Pons (tissue), 1 donor: ENCODE data around the gene RASD1.

ENCODE experiments used
- DNase-seq: peaks from one replicate; pipeline ENCODE4 v3.0.0-alpha.2; 2016; ENCODE audit warnings: low spot score

The RASD1 gene

GRCh38 chr17:17526369-17526768 lies 30.2 kb upstream of the RASD1 start:
- DNase-seq, result no peak

- DNase-seq, result no peak
Measured at GRCh38 chr17:17525956-17526355, 29.8 kb upstream of the RASD1 start.

- no peak for DNase-seq
Measured at GRCh38 chr17:17525311-17525710, 29.1 kb upstream of the RASD1 start.

DNA sequence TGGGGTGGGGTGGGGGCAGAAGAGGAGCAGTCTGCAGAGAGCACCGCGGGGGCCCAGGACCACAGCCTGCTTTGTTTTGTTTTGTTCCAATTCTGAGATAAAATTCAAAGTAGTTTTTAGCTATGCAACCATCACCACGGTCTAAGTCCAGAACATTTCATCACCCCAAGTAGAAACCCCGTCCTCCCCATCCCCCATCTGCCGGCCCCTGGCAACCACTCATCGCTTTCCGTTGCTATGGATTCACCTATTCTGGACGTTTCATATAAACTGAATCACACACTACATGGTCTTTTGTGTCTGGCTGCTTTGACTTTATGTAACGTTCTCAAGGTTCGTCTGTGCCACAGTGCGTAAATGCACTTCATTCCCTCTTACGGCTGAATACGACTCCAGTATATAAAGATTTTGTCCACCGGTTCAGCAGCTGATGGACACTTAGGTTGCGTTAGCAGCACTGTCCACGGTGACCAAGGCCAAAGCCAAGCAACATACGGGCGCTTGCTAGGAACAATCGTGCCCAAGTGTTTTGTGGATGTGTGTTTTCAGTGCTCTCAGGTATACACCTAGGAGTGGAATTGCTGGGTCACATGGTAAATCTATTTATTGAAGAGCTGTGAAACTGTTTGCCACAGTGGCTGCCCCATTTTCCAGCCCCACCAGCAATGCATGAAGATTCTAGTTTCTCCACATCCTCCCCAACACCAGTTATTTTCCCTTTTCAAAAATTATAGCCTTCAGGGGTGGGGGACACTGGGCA lies 27.7 kb upstream of the RASD1 start:
- DNase-seq, result no peak

GRCh38 chr17:17523001-17523730 lies 27.0 kb upstream of the RASD1 start:
- DNase-seq, result no peak

DNA sequence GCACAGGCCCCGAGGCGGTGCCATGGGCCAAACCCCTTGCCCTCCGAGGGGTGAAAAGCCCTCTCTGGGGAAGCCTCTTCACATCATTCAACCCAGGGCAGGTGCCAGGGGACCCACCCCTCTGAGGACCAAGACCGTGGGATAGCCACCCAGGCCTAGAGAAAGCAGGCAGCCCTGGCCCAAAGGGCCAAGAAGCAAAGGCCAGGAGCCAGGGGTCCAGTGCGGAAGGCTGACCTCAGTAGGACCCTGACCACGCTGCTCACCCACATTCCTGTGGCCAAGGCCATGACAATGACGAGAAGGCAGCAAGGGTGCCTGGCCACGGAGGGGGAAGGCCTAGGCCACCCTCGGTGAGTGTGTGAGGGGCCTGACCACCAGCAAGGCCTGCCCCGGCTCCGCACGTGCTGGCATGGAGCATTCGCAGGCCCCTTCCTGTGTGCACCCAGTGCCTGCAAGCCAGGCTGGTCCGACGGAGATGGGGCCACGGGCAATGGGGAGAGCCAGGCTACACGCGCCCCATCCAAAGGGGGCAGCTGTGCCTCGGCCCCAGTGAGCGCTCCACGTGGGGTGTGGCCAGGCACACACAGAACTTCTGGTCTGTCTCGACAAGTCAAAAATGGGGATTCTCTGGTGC lies 24.5 kb upstream of the RASD1 start:
- DNase-seq, result no peak

- DNase-seq, result no peak
Measured at GRCh38 chr17:17519886-17520285, 23.7 kb upstream of the RASD1 start.

DNA sequence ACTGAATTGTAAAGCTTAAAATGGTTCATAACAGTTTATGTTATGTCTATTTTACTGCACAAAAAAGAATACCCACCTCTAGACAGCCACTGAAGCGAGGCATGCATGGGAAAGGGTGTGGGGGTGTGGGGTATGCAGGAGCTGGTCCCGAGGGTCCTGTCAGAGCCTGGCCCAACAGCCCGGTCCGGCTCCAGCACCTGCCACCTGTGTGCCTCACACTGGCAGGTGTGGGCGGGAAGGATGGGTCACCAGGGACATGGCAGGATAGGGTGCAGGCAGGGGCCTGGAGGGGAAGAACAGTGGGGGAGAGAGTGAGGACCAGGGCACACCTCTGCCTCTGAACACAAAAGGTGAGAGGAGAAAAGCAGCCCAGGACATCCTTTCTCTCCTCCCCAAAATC lies 22.8 kb upstream of the RASD1 start:
- DNase-seq, result no peak

GRCh38 chr17:17518014-17518413 lies 21.8 kb upstream of the RASD1 start:
- no peak for DNase-seq

- no peak for DNase-seq
Measured at GRCh38 chr17:17516941-17517720, 20.9 kb upstream of the RASD1 start.

DNA sequence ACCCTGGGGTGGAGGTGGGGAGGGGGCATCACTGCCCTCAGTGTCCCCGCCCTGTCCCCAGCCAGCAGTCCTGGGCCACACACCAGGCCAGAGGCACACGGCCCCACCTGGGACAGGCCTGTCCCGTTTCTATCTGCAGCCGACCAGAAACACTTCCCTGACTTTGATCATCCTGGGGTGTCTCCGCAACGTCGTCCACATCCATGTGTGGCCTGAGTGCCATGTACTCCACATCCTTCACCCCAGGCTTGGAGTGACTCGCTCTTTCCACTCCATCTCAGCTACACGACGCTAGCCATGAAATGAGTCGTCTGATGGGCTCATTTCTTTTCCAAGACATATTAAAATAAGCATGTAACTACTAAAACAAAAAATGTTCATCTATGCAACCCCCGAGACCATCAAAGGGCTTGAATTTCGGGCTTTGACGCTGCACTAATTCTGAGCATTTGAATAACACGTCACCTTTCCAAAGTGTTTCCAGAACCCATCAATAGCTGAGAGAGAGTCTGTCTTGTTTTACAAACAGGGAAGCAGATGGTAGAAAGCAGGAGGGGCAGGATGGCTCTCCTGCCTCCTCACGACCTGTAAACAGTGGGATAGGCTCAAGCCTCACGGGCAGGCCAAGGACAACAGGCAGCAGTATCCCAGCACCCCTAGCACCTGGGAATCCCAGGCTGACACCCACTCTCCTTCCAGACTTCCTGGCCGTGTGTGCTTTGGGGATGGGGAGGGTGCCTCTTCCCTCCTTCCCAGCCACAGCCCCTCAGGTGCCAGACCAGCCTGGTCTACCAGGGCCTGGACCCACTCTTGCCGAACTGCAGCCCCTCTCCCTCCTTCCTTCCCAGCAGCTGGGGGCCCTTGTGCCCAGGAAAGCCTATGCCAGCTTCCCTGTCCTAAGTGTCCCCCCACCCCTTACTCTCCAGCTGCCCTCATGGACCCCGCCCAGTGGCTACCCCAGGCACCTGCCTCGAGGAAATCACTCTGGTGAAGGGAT lies 20.0 kb upstream of the RASD1 start:
- DNase-seq, result no peak

GRCh38 chr17:17514993-17515933 lies 19.1 kb upstream of the RASD1 start:
- no peak for DNase-seq

DNA sequence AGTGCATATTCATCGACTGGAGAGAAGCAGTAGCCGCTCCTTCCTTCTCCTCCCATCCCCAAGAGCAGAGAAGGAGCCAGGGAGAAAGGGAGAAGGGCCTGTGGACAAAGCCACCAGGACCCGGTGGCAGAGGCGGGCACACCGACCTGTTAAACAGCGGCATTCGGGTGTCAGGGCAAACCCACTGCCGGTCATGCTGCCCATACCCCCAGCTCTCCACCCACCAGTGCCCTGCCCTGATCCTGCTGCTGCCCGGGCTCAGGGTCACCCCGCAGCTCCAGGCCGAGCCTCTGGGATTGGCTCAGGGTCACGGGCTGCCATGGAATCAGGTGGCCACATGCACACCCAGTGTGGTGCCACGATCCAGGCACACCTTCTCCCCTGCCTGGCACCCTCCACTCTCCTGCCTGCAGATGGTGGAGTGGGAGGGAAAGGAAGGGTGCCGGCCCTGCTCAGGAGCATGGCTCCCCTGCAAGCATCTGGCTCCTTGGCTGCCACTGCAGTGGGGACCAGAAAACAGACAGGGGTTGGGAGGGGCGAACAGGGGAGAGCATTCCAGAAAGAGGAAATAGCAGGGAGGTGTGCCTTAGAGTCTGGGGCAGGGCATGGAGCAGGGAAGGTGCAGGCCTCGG lies 18.3 kb upstream of the RASD1 start:
- no peak for DNase-seq

DNA sequence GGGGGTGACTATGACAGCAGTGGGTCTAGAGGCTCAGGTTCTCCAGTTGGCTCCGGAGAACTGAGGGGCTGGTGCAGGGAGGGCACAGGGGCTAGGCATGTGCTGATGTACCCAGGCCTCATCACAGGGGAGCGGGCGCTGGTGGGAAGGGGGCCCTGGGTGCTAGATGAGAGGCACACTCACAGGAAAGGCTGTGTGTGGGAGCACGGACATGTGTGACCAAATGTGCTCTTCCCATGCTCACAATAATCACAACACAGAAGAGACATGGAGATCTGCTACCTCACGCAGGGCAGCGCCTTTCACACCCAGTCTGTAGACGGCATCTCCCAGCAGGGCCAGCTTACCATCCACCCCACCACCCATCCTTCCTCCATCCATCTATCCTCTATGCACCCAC lies 17.4 kb upstream of the RASD1 start:
- no peak for DNase-seq

GRCh38 chr17:17512866-17513265 lies 16.7 kb upstream of the RASD1 start:
- no peak for DNase-seq

DNA sequence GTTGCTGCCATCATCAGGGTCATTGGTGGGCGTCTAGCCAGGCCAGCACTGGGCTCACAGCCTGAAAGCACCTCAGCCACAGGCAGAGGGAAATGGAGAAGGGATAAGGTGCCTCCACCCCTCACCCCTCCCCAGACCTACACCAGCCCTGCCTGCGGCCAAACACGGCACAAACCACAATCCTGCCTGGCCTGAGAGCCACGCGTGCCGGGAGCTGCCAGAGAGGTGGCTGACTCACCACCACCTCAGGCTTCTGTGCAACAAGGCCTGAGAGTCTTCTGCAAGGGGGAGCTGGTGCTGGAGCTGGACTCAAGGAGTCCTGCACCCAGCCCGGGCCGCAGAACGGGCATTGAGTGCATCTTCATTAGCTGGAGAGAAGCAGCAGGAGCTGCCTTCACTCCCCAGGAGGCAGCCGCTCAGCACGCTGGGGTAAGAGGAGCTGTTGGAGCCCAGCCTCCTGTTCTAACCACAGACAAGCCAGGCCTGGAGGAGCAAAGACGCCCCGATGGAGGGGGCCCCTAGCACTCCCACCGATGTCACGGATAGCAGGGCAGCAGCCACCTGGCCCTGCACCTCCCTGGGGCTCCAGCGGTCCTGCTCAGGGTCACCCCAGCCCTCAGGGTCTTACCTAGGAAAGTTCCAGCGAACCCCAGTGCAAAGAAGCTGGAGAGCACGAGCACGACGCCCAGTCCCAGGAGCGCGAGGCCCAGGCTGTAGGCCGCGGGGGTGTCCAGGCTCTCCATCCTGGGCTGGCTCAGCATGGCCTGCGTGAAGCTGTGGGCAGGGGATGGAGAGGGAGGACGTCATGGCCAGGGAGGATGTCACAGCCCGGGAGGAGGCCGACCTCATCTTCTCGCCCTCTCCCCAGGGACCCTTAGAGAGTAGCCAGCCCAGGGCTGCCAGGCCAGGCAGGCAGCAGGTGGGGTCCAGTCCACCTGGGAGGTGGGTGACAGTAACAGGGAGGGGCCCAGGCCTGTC lies 16.0 kb upstream of the RASD1 start:
- no peak for DNase-seq

- DNase-seq, result no peak
Measured at GRCh38 chr17:17511293-17511741, 15.1 kb upstream of the RASD1 start.
